ENCODE measurements around the gene CHD6. TPM values are rescaled to one million over a fixed set of nuclear protein-coding genes. Genes with fewer than 3 reads are reported as not detected.

Gene CHD6
- total and polyA plus RNA-seq, 2 experiments from 2014 or later = 41.0 to 158 TPM

DNA sequence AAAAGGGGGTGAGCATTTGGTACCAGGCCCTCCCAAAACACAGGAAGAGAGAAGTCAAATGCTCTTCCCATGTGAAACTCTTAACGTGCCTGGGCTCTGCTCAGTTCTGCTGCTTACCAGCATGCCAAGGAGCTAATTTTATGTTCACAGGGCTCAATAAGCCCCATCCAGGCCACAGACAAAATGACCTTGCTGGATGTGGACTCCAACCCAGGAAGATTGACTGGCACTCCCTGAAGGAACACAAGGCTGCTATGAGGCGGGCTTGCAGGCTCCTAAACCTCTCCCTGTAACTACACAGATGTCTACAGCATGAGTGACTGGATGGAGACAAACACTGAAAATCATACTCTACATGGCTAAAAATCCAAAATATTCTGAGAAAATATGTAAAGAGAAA is 50.6 kb downstream of the CHD6 start:
- no peaks in the 10 kb centered on the region; the same call in 1 of the 2 replicates for H3K9me2 ChIP-seq (ENCODE audit: insufficient read depth)
- Mint-ChIP-seq H3K4me3 (no peak overlapping the region), H3K4me1 (peaks cover 35% of the 10 kb centered on the region), H3K27me3 (ENCODE audit: insufficient read depth, low read depth, poor library complexity) (no peaks in the 10 kb centered on the region), H3K36me3 (ENCODE audit: low read depth) (peaks cover 3% of the 10 kb centered on the region; the same call in 2 of the 3 replicates), H3K9me3 (no peaks in the 10 kb centered on the region), H3K27ac (no peak overlapping the region)
- H3K27me3 ChIP-seq (ENCODE audit: insufficient read depth) = no peaks in the 10 kb centered on the region
- DNase-seq (ENCODE audit: low spot score) (no peak), ATAC-seq (no peak)
- H3K4me3 ChIP-seq = no peak overlapping the region
- H3K27ac ChIP-seq (ENCODE audit: low read depth) = no peak overlapping the region
- H4K20me1 ChIP-seq (replicated peaks; ENCODE audit: insufficient read depth) = peaks cover 42% of the 10 kb centered on the region
- peaks cover 100% of the 10 kb centered on the region for H3K79me2 ChIP-seq (replicated peaks; ENCODE audit: insufficient read depth)
- no peak overlapping the region for H2AFZ ChIP-seq
- H3F3A ChIP-seq (replicated peaks; ENCODE audit: low read depth) = no peaks in the 10 kb centered on the region
- TF ChIP-seq, protein P1, sequence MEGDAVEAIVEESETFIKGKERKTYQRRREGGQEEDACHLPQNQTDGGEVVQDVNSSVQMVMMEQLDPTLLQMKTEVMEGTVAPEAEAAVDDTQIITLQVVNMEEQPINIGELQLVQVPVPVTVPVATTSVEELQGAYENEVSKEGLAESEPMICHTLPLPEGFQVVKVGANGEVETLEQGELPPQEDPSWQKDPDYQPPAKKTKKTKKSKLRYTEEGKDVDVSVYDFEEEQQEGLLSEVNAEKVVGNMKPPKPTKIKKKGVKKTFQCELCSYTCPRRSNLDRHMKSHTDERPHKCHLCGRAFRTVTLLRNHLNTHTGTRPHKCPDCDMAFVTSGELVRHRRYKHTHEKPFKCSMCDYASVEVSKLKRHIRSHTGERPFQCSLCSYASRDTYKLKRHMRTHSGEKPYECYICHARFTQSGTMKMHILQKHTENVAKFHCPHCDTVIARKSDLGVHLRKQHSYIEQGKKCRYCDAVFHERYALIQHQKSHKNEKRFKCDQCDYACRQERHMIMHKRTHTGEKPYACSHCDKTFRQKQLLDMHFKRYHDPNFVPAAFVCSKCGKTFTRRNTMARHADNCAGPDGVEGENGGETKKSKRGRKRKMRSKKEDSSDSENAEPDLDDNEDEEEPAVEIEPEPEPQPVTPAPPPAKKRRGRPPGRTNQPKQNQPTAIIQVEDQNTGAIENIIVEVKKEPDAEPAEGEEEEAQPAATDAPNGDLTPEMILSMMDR (conservative IDR thresholded peaks at IDR 0.05; ENCODE audit: low read depth in 2 of 2) = no peak
- peaks cover 10% of the 10 kb centered on the region; the same call in 1 of the 2 replicates for H3K4me1 ChIP-seq (ENCODE audit: insufficient read depth)
- H3K36me3 ChIP-seq (ENCODE audit: insufficient read depth) = no peaks in the 10 kb centered on the region
- H3K4me2 ChIP-seq = no peak overlapping the region

DNA sequence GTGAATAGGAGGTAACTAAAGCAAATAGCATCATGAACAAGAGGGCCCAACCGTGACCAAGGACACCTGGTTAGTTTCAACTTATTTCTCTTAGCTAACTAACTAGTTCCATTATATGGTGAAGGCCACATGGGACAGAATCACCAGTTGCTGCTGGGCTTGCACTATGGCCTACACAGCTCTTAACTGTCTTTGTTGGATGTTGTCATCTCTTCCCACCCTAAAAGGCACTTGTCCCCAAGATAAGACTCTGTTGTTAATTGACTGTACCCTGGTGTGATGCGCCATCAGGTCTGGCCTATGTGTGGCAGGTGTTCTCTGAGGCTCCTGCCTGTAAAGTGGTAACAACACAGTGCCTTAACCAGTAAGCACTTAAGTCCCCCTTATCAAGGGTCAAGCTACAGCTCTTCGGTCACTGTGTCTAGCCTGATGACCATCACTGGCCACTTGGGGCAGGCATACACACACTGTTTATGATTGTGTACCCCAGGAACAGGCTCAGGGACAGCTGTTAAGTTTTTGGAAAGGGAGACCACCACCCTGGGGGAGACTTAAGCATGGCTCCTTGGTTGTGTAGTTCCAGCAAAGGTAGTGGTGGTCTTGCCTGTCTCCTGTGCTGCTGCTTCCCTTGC is 51.2 kb downstream of the CHD6 start:
- Mint-ChIP-seq H3K36me3 (ENCODE audit: low read depth) (peaks cover 3% of the 10 kb centered on the region; the same call in 2 of the 3 replicates), H3K9me3 (no peaks in the 10 kb centered on the region)
- TF ChIP-seq ZNF114 (CRISPR knock-in tag; IDR thresholded peaks at IDR 0.05) = no peak
- no peak for TF ChIP-seq NANOG (IDR thresholded peaks at IDR 0.05; ENCODE audit: borderline replicate concordance)
- no peak for TF ChIP-seq JUNB (IDR thresholded peaks at IDR 0.05; ENCODE audit: unreplicated experiment)
- no peak for TF ChIP-seq EZH2 (IDR thresholded peaks at IDR 0.05; ENCODE audit: low read depth, unreplicated experiment)
- no peak for TF ChIP-seq CREB1 (CRISPR knock-in tag; IDR thresholded peaks at IDR 0.05; ENCODE audit: low read depth)
- TF ChIP-seq EZH2phosphoT487 (IDR thresholded peaks at IDR 0.05; ENCODE audit: unreplicated experiment) = no peak
- TF ChIP-seq, protein P2, sequence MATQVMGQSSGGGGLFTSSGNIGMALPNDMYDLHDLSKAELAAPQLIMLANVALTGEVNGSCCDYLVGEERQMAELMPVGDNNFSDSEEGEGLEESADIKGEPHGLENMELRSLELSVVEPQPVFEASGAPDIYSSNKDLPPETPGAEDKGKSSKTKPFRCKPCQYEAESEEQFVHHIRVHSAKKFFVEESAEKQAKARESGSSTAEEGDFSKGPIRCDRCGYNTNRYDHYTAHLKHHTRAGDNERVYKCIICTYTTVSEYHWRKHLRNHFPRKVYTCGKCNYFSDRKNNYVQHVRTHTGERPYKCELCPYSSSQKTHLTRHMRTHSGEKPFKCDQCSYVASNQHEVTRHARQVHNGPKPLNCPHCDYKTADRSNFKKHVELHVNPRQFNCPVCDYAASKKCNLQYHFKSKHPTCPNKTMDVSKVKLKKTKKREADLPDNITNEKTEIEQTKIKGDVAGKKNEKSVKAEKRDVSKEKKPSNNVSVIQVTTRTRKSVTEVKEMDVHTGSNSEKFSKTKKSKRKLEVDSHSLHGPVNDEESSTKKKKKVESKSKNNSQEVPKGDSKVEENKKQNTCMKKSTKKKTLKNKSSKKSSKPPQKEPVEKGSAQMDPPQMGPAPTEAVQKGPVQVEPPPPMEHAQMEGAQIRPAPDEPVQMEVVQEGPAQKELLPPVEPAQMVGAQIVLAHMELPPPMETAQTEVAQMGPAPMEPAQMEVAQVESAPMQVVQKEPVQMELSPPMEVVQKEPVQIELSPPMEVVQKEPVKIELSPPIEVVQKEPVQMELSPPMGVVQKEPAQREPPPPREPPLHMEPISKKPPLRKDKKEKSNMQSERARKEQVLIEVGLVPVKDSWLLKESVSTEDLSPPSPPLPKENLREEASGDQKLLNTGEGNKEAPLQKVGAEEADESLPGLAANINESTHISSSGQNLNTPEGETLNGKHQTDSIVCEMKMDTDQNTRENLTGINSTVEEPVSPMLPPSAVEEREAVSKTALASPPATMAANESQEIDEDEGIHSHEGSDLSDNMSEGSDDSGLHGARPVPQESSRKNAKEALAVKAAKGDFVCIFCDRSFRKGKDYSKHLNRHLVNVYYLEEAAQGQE (IDR thresholded peaks at IDR 0.05; ENCODE audit: unreplicated experiment) = no peak
- TF ChIP-seq, protein P3, sequence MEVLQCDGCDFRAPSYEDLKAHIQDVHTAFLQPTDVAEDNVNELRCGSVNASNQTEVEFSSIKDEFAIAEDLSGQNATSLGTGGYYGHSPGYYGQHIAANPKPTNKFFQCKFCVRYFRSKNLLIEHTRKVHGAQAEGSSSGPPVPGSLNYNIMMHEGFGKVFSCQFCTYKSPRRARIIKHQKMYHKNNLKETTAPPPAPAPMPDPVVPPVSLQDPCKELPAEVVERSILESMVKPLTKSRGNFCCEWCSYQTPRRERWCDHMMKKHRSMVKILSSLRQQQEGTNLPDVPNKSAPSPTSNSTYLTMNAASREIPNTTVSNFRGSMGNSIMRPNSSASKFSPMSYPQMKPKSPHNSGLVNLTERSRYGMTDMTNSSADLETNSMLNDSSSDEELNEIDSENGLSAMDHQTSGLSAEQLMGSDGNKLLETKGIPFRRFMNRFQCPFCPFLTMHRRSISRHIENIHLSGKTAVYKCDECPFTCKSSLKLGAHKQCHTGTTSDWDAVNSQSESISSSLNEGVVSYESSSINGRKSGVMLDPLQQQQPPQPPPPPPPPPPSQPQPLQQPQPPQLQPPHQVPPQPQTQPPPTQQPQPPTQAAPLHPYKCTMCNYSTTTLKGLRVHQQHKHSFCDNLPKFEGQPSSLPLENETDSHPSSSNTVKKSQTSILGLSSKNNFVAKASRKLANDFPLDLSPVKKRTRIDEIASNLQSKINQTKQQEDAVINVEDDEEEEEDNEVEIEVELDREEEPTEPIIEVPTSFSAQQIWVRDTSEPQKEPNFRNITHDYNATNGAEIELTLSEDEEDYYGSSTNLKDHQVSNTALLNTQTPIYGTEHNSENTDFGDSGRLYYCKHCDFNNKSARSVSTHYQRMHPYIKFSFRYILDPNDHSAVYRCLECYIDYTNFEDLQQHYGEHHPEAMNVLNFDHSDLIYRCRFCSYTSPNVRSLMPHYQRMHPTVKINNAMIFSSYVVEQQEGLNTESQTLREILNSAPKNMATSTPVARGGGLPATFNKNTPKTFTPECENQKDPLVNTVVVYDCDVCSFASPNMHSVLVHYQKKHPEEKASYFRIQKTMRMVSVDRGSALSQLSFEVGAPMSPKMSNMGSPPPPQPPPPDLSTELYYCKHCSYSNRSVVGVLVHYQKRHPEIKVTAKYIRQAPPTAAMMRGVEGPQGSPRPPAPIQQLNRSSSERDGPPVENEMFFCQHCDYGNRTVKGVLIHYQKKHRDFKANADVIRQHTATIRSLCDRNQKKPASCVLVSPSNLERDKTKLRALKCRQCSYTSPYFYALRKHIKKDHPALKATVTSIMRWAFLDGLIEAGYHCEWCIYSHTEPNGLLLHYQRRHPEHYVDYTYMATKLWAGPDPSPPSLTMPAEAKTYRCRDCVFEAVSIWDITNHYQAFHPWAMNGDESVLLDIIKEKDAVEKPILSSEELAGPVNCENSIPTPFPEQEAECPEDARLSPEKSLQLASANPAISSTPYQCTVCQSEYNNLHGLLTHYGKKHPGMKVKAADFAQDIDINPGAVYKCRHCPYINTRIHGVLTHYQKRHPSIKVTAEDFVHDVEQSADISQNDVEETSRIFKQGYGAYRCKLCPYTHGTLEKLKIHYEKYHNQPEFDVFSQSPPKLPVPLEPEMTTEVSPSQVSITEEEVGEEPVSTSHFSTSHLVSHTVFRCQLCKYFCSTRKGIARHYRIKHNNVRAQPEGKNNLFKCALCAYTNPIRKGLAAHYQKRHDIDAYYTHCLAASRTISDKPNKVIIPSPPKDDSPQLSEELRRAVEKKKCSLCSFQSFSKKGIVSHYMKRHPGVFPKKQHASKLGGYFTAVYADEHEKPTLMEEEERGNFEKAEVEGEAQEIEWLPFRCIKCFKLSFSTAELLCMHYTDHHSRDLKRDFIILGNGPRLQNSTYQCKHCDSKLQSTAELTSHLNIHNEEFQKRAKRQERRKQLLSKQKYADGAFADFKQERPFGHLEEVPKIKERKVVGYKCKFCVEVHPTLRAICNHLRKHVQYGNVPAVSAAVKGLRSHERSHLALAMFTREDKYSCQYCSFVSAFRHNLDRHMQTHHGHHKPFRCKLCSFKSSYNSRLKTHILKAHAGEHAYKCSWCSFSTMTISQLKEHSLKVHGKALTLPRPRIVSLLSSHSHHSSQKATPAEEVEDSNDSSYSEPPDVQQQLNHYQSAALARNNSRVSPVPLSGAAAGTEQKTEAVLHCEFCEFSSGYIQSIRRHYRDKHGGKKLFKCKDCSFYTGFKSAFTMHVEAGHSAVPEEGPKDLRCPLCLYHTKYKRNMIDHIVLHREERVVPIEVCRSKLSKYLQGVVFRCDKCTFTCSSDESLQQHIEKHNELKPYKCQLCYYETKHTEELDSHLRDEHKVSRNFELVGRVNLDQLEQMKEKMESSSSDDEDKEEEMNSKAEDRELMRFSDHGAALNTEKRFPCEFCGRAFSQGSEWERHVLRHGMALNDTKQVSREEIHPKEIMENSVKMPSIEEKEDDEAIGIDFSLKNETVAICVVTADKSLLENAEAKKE (CRISPR knock-in tag; IDR thresholded peaks at IDR 0.05) = no peak
- TF ChIP-seq POLR2AphosphoS5 (IDR thresholded peaks at IDR 0.05; ENCODE audit: low read depth) = no peak

More for the DNA sequence above, 51.2 kb downstream of the CHD6 start:
- peaks cover 47% of the 10 kb centered on the region for H4K20me1 ChIP-seq (replicated peaks; ENCODE audit: insufficient read depth)
- H2AFZ ChIP-seq = no peak overlapping the region
- DNase-seq (ENCODE audit: low spot score) (no peak), ATAC-seq (no peak)
- H3K36me3 ChIP-seq (ENCODE audit: insufficient read depth) = no peaks in the 10 kb centered on the region
- H3K9me2 ChIP-seq (ENCODE audit: insufficient read depth) = no peaks in the 10 kb centered on the region; the same call in 1 of the 2 replicates
- peaks cover 100% of the 10 kb centered on the region for H3K79me2 ChIP-seq (replicated peaks; ENCODE audit: insufficient read depth)
- no peak overlapping the region for H3K4me2 ChIP-seq
- no peaks in the 10 kb centered on the region for H3K27me3 Mint-ChIP-seq (ENCODE audit: insufficient read depth, low read depth, poor library complexity)
- H3K27me3 ChIP-seq (ENCODE audit: insufficient read depth) = no peaks in the 10 kb centered on the region
- H3K27ac Mint-ChIP-seq = no peak overlapping the region
- peaks cover 6% of the 10 kb centered on the region; the same call in 1 of the 2 replicates for H3K4me1 ChIP-seq (ENCODE audit: insufficient read depth)
- H3K4me1 Mint-ChIP-seq = peaks cover 29% of the 10 kb centered on the region
- H3K27ac ChIP-seq (ENCODE audit: low read depth) = no peak overlapping the region
- no peak overlapping the region for H3K4me3 ChIP-seq
- no peaks in the 10 kb centered on the region for H3F3A ChIP-seq (replicated peaks; ENCODE audit: low read depth)
- no peak overlapping the region for H3K4me3 Mint-ChIP-seq
